ENCODE results near the gene ROBO1.

ROBO1 gene

DNA sequence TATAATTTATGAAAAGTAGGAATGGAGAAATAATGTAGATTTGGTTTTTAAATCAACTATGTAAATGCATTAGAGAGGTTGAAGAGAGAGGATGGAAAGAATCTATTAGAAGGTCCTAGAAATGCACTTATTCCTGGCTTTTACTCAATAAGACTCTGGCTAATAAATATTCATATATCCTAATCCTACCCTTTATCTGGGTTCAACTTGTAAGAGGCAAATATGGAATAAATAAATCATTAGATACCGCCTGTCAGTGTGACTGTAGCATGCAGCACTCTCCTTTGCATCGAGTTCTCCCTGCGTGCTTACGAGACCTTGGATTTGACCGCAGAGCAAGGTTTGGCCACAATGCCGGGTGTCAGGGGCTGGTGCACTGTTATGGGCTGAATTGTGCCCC, 1156.5 kb downstream of the ROBO1 start:
- no peaks in the 10 kb centered on the region for H3K9me3 ChIP-seq
- 0 out of 2 replicates have a peak, but pooled peaks cover 3% of the 10 kb centered on the region for H3K36me3 ChIP-seq (replicated peaks)
- no peaks in the 10 kb centered on the region for H3K27me3 ChIP-seq (ENCODE audit: low read depth)
- in situ Hi-C loops (cut with MboI; ENCODE audit: low sequenced_read_pairs), result no loop called here
- no peaks in the 10 kb centered on the region for H3K4me1 ChIP-seq
- no peak for DNase-seq (ENCODE audit: low spot score in 2 of 2)
- H3K4me3 ChIP-seq, result no peak overlapping the region

DNA sequence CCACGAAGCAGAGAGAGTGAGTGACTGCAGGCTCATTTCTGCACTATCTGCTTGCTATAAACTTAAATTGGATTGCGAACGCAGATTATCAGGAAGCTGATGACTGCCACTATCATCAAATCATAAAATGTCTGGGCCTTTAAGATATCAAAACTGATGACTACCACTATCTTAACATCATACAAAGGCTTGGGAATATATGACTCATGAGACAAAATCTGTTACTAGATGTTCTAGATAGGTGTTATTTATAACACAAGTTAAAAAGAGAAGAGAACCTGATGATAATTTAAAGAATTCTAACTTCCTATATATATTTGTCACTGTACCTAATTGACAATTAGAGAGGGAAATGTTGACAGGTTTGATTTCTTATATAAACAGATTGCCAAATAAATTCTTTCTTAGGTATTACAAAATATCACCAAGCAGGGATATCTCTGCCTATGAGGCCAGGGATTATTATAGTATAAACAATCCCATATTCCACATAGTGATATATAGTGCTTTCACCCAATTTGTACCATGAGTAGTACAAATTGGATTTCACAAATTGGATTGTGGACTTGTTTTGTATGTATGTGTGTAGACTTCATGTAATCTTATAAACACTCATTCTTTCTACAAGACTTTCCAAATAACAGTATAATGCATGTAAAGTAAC, 1157.2 kb downstream of the ROBO1 start:
- Histone ChIP-seq H3K4me3 (no peak overlapping the region), H3K4me1 (no peaks in the 10 kb centered on the region), H3K9me3 (no peaks in the 10 kb centered on the region), H3K36me3 (replicated peaks) (0 out of 2 replicates have a peak, but pooled peaks cover 3% of the 10 kb centered on the region), H3K27me3 (ENCODE audit: low read depth) (no peaks in the 10 kb centered on the region)
- in situ Hi-C loops (cut with MboI; ENCODE audit: low sequenced_read_pairs), result no loop called here
- no peak for DNase-seq (ENCODE audit: low spot score in 2 of 2)

DNA sequence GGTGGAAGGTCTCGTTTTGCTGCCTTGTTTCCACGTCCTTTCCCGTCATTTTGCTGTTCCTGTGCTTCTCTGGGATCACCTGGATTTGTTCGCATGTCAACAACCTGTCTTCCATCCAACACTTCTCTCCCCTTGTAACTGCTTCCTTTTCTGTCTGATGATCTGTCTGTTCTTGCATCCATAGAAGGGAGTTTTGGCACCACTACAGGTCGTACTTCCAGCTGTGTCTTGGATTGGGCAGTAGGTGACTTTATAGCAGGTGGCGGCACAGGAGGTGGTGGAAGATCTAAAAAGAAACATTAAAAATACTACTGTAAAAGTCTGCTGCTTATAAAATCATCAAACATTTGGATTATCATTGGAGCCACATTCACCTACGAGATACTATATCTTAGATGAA, 1161.0 kb downstream of the ROBO1 start:
- DNase-seq (ENCODE audit: low spot score in 2 of 2), result no peak
- Histone ChIP-seq H3K4me3 (no peak overlapping the region), H3K36me3 (replicated peaks) (no peaks in the 10 kb centered on the region), H3K27me3 (ENCODE audit: low read depth) (no peaks in the 10 kb centered on the region), H3K9me3 (no peaks in the 10 kb centered on the region), H3K4me1 (peaks cover 10% of the 10 kb centered on the region)
- in situ Hi-C loops (cut with MboI; ENCODE audit: low sequenced_read_pairs), result no loop called here

DNA sequence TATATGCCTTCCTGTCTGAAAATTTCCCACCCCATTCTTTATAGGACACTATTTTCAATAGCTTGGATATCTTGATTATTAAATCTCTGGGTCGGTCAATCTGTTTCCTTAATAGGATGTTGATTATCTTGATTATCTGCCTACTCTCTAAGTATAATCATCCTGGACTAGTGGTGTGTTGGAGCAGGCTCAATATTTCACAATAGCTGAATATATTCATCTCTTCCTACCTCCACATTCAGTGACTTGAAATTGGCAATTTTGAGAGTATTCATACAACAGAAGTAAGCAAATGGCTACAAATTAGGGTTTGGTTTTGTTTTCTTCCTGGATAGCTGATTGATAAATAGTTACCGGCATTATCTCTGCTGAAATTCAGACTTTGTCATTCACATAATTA, 1162.6 kb downstream of the ROBO1 start:
- no peaks in the 10 kb centered on the region for H3K9me3 ChIP-seq
- no peak for DNase-seq (ENCODE audit: low spot score in 2 of 2)
- no peak overlapping the region for H3K4me3 ChIP-seq
- H3K4me1 ChIP-seq, result peaks cover 10% of the 10 kb centered on the region
- H3K36me3 ChIP-seq (replicated peaks), result no peaks in the 10 kb centered on the region
- in situ Hi-C loops (cut with MboI; ENCODE audit: low sequenced_read_pairs), result no loop called here
- H3K27me3 ChIP-seq (ENCODE audit: low read depth), result no peaks in the 10 kb centered on the region

DNA sequence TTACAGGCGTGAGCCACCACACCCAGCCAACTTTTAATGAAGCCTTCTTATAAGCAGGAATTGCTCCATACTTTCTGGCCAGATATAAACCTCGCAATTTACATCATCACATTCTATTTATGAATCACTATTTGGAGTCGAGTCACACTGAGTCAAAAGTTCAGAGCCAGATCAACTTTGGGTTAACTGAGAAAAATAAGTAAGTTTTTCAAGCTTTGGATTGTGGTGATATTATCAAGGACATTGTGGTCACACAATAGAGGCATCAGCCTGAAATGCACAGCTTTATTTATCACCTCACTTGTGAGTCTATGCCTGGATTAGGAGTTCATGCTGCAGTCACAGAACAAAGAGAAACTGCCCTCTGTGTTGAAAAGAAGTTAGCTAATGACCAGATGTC, 1163.5 kb downstream of the ROBO1 start:
- no peaks in the 10 kb centered on the region for H3K36me3 ChIP-seq (replicated peaks)
- H3K4me1 ChIP-seq, result peaks cover 10% of the 10 kb centered on the region
- H3K27me3 ChIP-seq (ENCODE audit: low read depth), result no peaks in the 10 kb centered on the region
- in situ Hi-C loops (cut with MboI; ENCODE audit: low sequenced_read_pairs), result no loop called here
- H3K4me3 ChIP-seq, result no peak overlapping the region
- no peaks in the 10 kb centered on the region for H3K9me3 ChIP-seq
- peak; percentile 42 to 92 for DNase-seq (ENCODE audit: low spot score in 2 of 2)

DNA sequence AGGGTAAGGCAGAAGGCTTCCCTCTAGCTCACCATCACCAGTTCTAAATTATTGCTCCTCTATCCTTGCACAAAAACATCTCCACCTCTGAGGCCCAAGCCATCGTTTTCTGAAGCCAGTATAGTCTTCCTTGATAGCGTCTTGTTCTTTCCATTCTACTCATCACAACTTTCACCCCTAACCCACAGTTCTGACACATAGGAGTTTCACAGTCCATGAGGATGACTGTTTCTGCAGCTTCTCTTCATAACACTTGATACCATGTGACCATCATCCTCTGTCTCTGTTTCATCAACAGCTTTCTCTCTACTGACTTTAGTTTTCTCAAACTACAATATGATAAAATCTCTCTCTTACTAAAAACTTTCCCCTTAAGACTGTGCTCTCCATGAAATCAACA, 1166.5 kb downstream of the ROBO1 start:
- Histone ChIP-seq H3K27me3 (ENCODE audit: low read depth) (no peaks in the 10 kb centered on the region), H3K36me3 (replicated peaks) (no peaks in the 10 kb centered on the region), H3K4me1 (peaks cover 10% of the 10 kb centered on the region), H3K4me3 (no peak overlapping the region), H3K9me3 (no peaks in the 10 kb centered on the region)
- DNase-seq (ENCODE audit: low spot score in 2 of 2), result no peak
- in situ Hi-C loops (cut with MboI; ENCODE audit: low sequenced_read_pairs), result no loop called here

DNA sequence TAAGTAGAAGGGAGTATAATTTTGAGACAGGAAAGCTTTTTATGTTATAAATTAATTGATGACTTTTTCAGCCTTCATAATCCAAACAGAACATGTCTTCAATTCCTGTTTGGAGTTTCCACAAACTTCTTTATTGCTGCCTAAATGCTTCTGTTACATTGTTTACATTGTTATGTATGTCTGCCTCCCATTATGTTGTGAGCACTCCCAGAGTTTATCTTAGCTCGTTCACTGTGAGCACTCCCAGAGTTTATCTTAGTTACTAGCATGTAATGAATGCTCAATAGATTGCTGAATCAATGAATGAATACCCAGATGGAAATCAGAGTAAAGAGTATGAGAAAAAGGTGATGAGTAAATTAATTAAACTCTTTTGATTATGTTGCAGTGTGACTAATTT, 1178.0 kb downstream of the ROBO1 start:
- Histone ChIP-seq H3K9me3 (no peaks in the 10 kb centered on the region), H3K27me3 (ENCODE audit: low read depth) (no peaks in the 10 kb centered on the region), H3K36me3 (replicated peaks) (no peaks in the 10 kb centered on the region), H3K4me3 (no peak overlapping the region), H3K4me1 (peaks cover 13% of the 10 kb centered on the region)
- DNase-seq (ENCODE audit: low spot score in 2 of 2), result peak; percentile 40 to 91
- in situ Hi-C loops (cut with MboI; ENCODE audit: low sequenced_read_pairs), result no loop called here

DNA sequence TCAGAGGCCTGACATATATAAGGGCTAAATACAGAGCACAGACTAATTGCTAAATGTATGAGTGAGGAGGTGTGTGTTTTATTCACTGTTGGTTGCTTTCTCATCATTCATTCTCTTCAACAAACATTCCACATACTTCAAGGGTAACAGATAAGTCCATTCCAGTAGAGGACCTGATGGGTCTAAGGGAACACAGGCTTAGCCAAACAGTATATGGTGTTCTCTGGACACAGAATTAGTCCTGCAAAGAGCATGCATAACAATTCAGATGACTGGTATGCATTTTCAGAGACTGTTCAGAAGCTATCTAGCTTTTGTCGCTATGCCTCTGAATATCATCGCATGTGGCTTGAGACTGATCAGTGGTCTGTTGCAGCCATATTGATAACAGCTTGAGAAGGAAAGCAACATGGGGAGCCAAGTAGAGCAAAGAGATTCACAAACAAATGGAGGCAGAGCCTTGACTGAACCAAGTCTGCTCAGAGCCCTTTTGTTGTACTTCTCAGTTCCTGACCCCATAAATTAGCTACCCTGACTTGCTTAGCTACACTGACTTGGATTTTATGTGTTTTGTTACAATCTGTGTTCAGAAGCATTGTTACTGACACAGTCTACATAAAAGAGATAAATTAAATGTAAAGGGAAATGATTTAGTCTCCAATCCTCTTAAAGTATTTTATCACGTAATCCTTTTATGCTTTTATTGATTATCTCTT, 1178.7 kb downstream of the ROBO1 start:
- Histone ChIP-seq H3K27me3 (ENCODE audit: low read depth) (no peaks in the 10 kb centered on the region), H3K36me3 (replicated peaks) (no peaks in the 10 kb centered on the region), H3K4me1 (peaks cover 13% of the 10 kb centered on the region), H3K9me3 (no peaks in the 10 kb centered on the region), H3K4me3 (no peak overlapping the region)
- in situ Hi-C loops (cut with MboI; ENCODE audit: low sequenced_read_pairs), result no loop called here
- DNase-seq (ENCODE audit: low spot score in 2 of 2), result peak in 1 of 2 experiments; percentile 57

DNA sequence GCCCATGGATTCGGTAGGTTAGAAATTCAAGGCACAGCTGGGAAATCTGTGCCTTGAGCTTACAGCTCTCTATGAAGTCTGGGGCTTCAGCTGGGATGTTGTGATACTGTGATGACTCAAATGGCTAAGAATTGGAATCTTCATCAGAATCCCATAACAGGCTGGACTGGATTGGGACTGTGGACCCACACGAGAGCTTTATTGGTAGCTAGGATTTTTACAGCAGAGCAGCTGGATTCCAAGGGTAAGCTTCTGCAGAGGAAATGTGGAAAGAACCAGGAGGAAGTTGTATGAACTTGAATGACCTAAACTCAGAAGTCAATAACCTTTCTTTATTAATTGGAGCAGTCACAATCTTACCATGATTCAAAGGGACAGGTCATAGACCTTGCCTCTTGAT, 1187.1 kb downstream of the ROBO1 start:
- Histone ChIP-seq H3K27me3 (ENCODE audit: low read depth) (no peaks in the 10 kb centered on the region), H3K9me3 (no peaks in the 10 kb centered on the region), H3K4me3 (no peak overlapping the region), H3K36me3 (replicated peaks) (no peaks in the 10 kb centered on the region), H3K4me1 (no peaks in the 10 kb centered on the region)
- in situ Hi-C loops (cut with MboI; ENCODE audit: low sequenced_read_pairs), result no loop called here
- no peak for DNase-seq (ENCODE audit: low spot score in 2 of 2)

DNA sequence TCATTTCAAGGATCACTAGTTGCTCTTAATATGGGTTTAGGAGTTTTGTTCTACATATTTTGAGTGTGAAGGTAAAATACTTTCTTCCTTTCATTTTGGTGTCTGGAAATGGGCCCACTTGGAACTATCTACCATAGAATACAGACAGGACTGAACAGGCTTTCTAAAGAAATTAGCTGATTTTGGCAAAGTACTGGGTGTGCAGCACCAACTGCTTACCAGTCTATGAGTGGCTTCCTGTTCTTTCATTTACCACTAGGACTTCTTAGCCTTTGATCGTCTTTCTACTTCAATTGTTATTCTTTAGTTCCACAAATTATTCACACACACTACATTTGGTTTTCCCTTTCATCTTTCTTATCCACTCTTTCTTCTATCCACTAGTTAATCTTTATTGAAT, 1196.3 kb downstream of the ROBO1 start:
- Histone ChIP-seq H3K9me3 (no peaks in the 10 kb centered on the region), H3K4me3 (no peak overlapping the region), H3K4me1 (no peaks in the 10 kb centered on the region), H3K36me3 (replicated peaks) (no peaks in the 10 kb centered on the region), H3K27me3 (ENCODE audit: low read depth) (no peaks in the 10 kb centered on the region)
- in situ Hi-C loops (cut with MboI; ENCODE audit: low sequenced_read_pairs), result no loop called here
- DNase-seq (ENCODE audit: low spot score in 2 of 2), result no peak

DNA sequence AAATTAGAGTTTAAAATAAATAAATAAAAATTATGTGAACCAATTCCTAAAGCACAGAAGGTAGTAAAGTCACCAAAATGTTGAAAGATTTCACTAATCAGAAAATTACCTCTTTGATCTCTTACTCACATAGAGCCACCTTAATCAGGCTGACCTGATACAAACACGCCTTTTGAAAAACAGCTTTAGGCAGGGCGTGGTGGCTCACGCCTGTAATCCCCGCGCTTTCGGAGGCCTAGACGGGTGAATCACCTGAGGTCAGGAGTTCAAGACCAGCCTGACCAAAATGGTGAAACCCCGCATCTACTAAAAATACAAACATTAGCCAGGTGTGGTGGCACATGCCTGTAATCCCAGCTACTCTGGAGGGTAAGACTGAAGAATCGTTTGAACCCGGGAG, 1197.3 kb downstream of the ROBO1 start:
- H3K4me3 ChIP-seq, result no peak overlapping the region
- H3K27me3 ChIP-seq (ENCODE audit: low read depth), result no peaks in the 10 kb centered on the region
- H3K36me3 ChIP-seq (replicated peaks), result no peaks in the 10 kb centered on the region
- in situ Hi-C loops (cut with MboI; ENCODE audit: low sequenced_read_pairs), result no loop called here
- H3K9me3 ChIP-seq, result no peaks in the 10 kb centered on the region
- no peaks in the 10 kb centered on the region for H3K4me1 ChIP-seq
- DNase-seq (ENCODE audit: low spot score in 2 of 2), result no peak

DNA sequence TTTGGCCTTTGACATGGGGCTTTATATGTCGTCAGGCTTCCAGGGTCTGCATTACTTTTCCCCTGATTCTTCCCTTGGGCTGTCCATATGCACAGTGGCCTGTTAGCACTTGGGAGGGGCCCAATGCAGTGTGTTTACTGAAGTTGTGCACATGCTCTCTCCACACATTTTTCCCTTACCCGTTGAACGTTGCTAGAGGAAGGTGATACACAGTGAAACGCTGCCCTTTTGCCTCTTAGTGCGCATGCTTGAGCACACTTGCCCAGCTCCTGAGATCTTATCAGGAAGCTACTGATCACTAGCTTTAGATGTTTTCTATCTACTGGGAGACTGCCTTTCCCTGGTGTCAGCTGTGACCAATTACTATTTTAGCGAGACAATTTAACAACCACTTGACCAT, 1198.0 kb downstream of the ROBO1 start:
- in situ Hi-C loops (cut with MboI; ENCODE audit: low sequenced_read_pairs), result no loop called here
- H3K4me1 ChIP-seq, result no peaks in the 10 kb centered on the region
- no peaks in the 10 kb centered on the region for H3K27me3 ChIP-seq (ENCODE audit: low read depth)
- H3K4me3 ChIP-seq, result no peak overlapping the region
- H3K9me3 ChIP-seq, result no peaks in the 10 kb centered on the region
- no peaks in the 10 kb centered on the region for H3K36me3 ChIP-seq (replicated peaks)
- no peak for DNase-seq (ENCODE audit: low spot score in 2 of 2)

DNA sequence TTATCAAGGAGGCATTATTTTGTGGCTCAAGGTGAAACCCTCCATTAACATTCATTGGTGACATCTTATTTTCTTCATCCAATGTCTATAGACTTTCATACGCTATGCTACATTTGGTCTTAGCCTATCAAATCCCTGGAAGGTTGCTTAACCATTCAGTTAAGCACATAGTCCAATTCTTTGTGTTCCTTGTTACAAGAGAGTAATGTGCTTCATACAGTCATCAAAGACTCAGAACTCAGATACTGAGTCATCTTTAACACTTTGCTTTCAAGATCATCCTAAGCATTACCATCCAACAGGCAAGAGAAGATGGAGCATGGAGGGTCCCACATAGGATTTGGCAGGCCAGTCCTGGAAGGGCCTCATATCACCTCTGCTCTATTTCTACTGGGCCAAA, 1202.1 kb downstream of the ROBO1 start:
- Histone ChIP-seq H3K36me3 (replicated peaks) (no peaks in the 10 kb centered on the region), H3K4me3 (no peak overlapping the region), H3K9me3 (no peaks in the 10 kb centered on the region), H3K4me1 (no peaks in the 10 kb centered on the region), H3K27me3 (ENCODE audit: low read depth) (no peaks in the 10 kb centered on the region)
- DNase-seq (ENCODE audit: low spot score in 2 of 2), result no peak
- in situ Hi-C loops (cut with MboI; ENCODE audit: low sequenced_read_pairs), result no loop called here

DNA sequence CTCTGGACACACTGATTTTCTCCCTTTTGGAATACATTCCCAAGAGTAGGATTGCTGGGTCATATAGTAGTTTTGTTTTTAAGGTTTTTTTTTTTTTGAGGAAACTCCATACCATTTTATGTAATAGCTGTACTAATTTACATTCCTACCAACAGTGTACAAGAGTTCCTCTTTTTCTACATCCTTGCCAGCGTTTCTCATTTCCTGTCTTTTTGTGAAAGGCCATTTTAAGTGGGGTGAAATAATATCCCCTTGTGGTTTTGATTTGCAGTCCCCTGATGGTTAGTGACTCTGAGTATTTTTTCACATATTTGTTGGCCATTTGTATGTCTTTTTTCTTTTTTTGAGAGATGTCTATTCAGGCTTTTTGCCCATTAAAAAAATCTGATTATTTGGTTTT, 1205.5 kb downstream of the ROBO1 start:
- H3K36me3 ChIP-seq (replicated peaks), result no peaks in the 10 kb centered on the region
- DNase-seq (ENCODE audit: low spot score in 2 of 2), result no peak
- in situ Hi-C loops (cut with MboI; ENCODE audit: low sequenced_read_pairs), result no loop called here
- no peaks in the 10 kb centered on the region for H3K27me3 ChIP-seq (ENCODE audit: low read depth)
- no peaks in the 10 kb centered on the region for H3K9me3 ChIP-seq
- no peak overlapping the region for H3K4me3 ChIP-seq
- no peaks in the 10 kb centered on the region for H3K4me1 ChIP-seq

All from HAP-1 (cell line).